PFSK-1 (cell line): ENCODE results near the gene ATG4C.

Source experiments
- FOXP2 ChIP-seq: optimal IDR thresholded peaks from 2 replicates; pipeline ENCODE3; 2011; ENCODE audit warnings: borderline replicate concordance, control low read depth, inconsistent platforms; ENCODE audit not compliant: insufficient read depth; ENCODE audit errors: extremely low read length, extremely low read depth
- POLR2AphosphoS5 ChIP-seq: IDR thresholded peaks from 2 replicates; pipeline ENCODE4 v1.6.1; 2012; ENCODE audit warnings: low read depth, mild to moderate bottlenecking, control low read depth, low read length, moderate library complexity
- REST ChIP-seq, 2 experiments: IDR thresholded peaks; 2 replicates each; pipeline versions ENCODE4 v1.6.1 to v1.8.0; 2011 to 2012; ENCODE audit warnings: low read depth in 2 of 2, low read length in 2 of 2, control low read depth in 1 of 2, inconsistent platforms in 1 of 2, mild to moderate bottlenecking in 1 of 2, moderate library complexity in 1 of 2; ENCODE audit not compliant: insufficient read depth in 1 of 2
- SIN3A ChIP-seq: IDR thresholded peaks from 2 replicates; pipeline ENCODE4 v1.6.1; 2012; ENCODE audit warnings: mild to moderate bottlenecking, low read length, moderate library complexity, borderline replicate concordance; ENCODE audit not compliant: insufficient read depth
- TAF1 ChIP-seq: IDR thresholded peaks from 2 replicates; pipeline ENCODE4 v1.6.1; 2012; ENCODE audit warnings: low read length, control low read depth, borderline replicate concordance; ENCODE audit not compliant: insufficient read depth

ATG4C gene

GRCh38 chr1:62832276-62832675, 48.3 kb downstream of the ATG4C start:
- TF ChIP-seq FOXP2 (no peak), REST (IDR thresholded peaks at IDR 0.05; ENCODE audit: insufficient read depth in 1 of 2, low read depth in 2 of 2, low read length in 2 of 2) (no peak), TAF1 (no peak)

- TF ChIP-seq TAF1: no peak
- TF ChIP-seq FOXP2: no peak
- no peak for TF ChIP-seq SIN3A
- TF ChIP-seq REST (IDR thresholded peaks at IDR 0.05; ENCODE audit: insufficient read depth in 1 of 2, low read depth in 2 of 2, low read length in 2 of 2): no peak
- TF ChIP-seq POLR2AphosphoS5: no peak
These were observed 49.6 kb downstream of the ATG4C start for GRCh38 chr1:62833529-62833928.

- TF ChIP-seq SIN3A: no peak
- no peak for TF ChIP-seq POLR2AphosphoS5
- no peak for TF ChIP-seq REST (IDR thresholded peaks at IDR 0.05; ENCODE audit: insufficient read depth in 1 of 2, low read depth in 2 of 2, low read length in 2 of 2)
- TF ChIP-seq TAF1: no peak
- TF ChIP-seq FOXP2: no peak
These were observed 50.5 kb downstream of the ATG4C start for GRCh38 chr1:62834400-62834961.

GRCh38 chr1:62836856-62837540, 53.1 kb downstream of the ATG4C start:
- no peak for TF ChIP-seq POLR2AphosphoS5
- TF ChIP-seq SIN3A: no peak
- TF ChIP-seq FOXP2: no peak
- TF ChIP-seq REST (IDR thresholded peaks at IDR 0.05; ENCODE audit: insufficient read depth in 1 of 2, low read depth in 2 of 2, low read length in 2 of 2): no peak
- no peak for TF ChIP-seq TAF1

DNA sequence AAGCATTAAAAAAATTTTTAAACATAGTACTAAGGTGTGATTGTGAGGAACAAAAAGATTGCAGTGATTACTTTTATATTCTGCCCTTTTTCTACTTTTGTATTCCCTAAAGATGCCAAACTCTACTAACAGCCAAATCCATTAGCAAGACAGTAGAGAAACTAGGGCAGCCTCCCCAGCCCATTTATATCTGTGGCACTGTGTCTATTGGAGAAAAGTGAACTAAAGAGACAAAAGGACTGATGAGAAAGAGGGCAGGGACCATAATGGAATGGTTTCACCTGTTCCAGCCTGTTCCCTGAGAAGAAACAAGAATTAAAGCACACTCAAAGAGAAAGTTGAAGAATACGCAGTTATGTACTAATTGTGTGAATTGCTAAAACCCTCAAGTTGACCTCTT, 56.6 kb downstream of the ATG4C start:
- TF ChIP-seq TAF1 (no peak), REST (IDR thresholded peaks at IDR 0.05; ENCODE audit: insufficient read depth in 1 of 2, low read depth in 2 of 2, low read length in 2 of 2) (no peak), POLR2AphosphoS5 (no peak), SIN3A (no peak), FOXP2 (no peak)
